Peyer's patch (tissue), 4 donors: ENCODE measurements around the gene DIS3.

Experiments used
- CTCF ChIP-seq, 6 experiments: fragments of 450-650 bp in 4 of 6; fragments of 200-600 bp in 2 of 6; sonication (generic) in 1 of 6; IDR thresholded peaks; one replicate each; pipeline ENCODE4 v1.5.1; 2017 to 2019; ENCODE audit warnings: antibody characterized with exemption in 6 of 6, mild to moderate bottlenecking in 3 of 6, moderate library complexity in 1 of 6
- POLR2A ChIP-seq, 2 donors: fragments of 450-650 bp; IDR thresholded peaks; one replicate each; pipeline ENCODE4 v1.5.1; 2017; ENCODE audit warnings: antibody characterized with exemption in 2 of 2, mild to moderate bottlenecking in 2 of 2, moderate library complexity in 2 of 2

GRCh38 chr13:72782717-72783116 lies 1.0 kb upstream of the DIS3 start:
- no peak for TF ChIP-seq CTCF (IDR thresholded peaks at IDR 0.05)
- TF ChIP-seq POLR2A (IDR thresholded peaks at IDR 0.05) = no peak
